Subcutaneous abdominal adipose tissue (tissue), 5 donors: Measurements from ENCODE around the gene CPEB3.
"Not testable (repeated sequence)": the region's sequence is repeated elsewhere in the genome, so short reads cannot be mapped to it uniquely, and the experiment has no call there.

Experiments used
- H3K27ac ChIP-seq: one replicate; pipeline ENCODE4 v1.7.0; 2013; ENCODE audit warnings: low read depth, mild to moderate bottlenecking, inconsistent platforms, low read length, moderate library complexity
- H3K27me3 ChIP-seq, 5 donors: one replicate each; pipeline ENCODE4 v1.7.0; 2013; ENCODE audit warnings: low read length in 5 of 5, inconsistent platforms in 1 of 5; ENCODE audit not compliant: control insufficient read depth in 5 of 5, insufficient read depth in 4 of 5
- H3K36me3 ChIP-seq, 5 donors: one replicate each; pipeline ENCODE4 v1.7.0; 2013; ENCODE audit warnings: low read length in 5 of 5; ENCODE audit not compliant: control insufficient read depth in 5 of 5, insufficient read depth in 5 of 5
- H3K4me1 ChIP-seq, 5 donors: one replicate each; pipeline ENCODE4 v1.7.0; 2013; ENCODE audit warnings: low read length in 5 of 5, mild to moderate bottlenecking in 3 of 5, moderate library complexity in 1 of 5; ENCODE audit not compliant: control insufficient read depth in 5 of 5, insufficient read depth in 5 of 5
- H3K4me3 ChIP-seq, 5 donors: one replicate each; pipeline ENCODE4 v1.7.0; 2013; ENCODE audit warnings: low read length in 5 of 5, low read depth in 1 of 5
- H3K9ac ChIP-seq, 5 donors: one replicate each; pipeline ENCODE4 v1.7.0; 2013; ENCODE audit warnings: low read length in 5 of 5, mild to moderate bottlenecking in 4 of 5, moderate library complexity in 3 of 5
- H3K9me3 ChIP-seq, 5 donors: one replicate each; pipeline ENCODE4 v1.7.0; 2013; ENCODE audit warnings: low read length in 5 of 5; ENCODE audit not compliant: control insufficient read depth in 5 of 5
- donor health status: healthy.
- donor health status: healthy.
- donor health status: healthy.
- donor health status: healthy.
- donor health status: healthy.

CPEB3 gene

GRCh38 chr10:92033070-92033469 is 257.8 kb downstream of the CPEB3 start:
- H3K9ac ChIP-seq, H3K27ac ChIP-seq, H3K4me1 ChIP-seq, H3K4me3 ChIP-seq, H3K27me3 ChIP-seq, H3K9me3 ChIP-seq: not testable (repeated sequence)
- H3K36me3 ChIP-seq, result peaks cover 7 to 43% (median 32%) of the 10 kb centered on the region in 5 donors

- H3K4me1 ChIP-seq, result no peaks in the 10 kb centered on the region
- no peaks in the 10 kb centered on the region for H3K9me3 ChIP-seq
- H3K9ac ChIP-seq, result no peak overlapping the region
- H3K36me3 ChIP-seq, result peaks cover 20 to 57% (median 47%) of the 10 kb centered on the region in 5 donors
- no peak overlapping the region for H3K27ac ChIP-seq
- no peaks in the 10 kb centered on the region for H3K27me3 ChIP-seq
- H3K4me3 ChIP-seq, result no peak overlapping the region
Observed at GRCh38 chr10:92031580-92031979, 259.3 kb downstream of the CPEB3 start.

GRCh38 chr10:92027141-92027540 is 263.7 kb downstream of the CPEB3 start:
- Histone ChIP-seq H3K27me3 (no peaks in the 10 kb centered on the region), H3K9ac (no peak overlapping the region), H3K4me3 (no peak overlapping the region), H3K27ac (no peak overlapping the region), H3K36me3 (peaks cover 56 to 83% (median 69%) of the 10 kb centered on the region in 5 donors), H3K4me1 (no peaks in the 10 kb centered on the region), H3K9me3 (no peaks in the 10 kb centered on the region)

- not testable (repeated sequence) for H3K9me3 ChIP-seq, H3K27ac ChIP-seq, H3K27me3 ChIP-seq, H3K9ac ChIP-seq, H3K4me3 ChIP-seq, H3K4me1 ChIP-seq
- peaks cover 54 to 81% (median 74%) of the 10 kb centered on the region in 5 donors for H3K36me3 ChIP-seq
Observed at GRCh38 chr10:92025340-92025739, 265.5 kb downstream of the CPEB3 start.

GRCh38 chr10:92024700-92025099 is 266.2 kb downstream of the CPEB3 start:
- Histone ChIP-seq H3K27ac (no peak overlapping the region), H3K36me3 (peaks cover 56 to 82% (median 72%) of the 10 kb centered on the region in 5 donors), H3K9ac (no peak overlapping the region), H3K4me3 (no peak overlapping the region), H3K27me3 (no peaks in the 10 kb centered on the region), H3K9me3 (no peaks in the 10 kb centered on the region), H3K4me1 (no peaks in the 10 kb centered on the region)

GRCh38 chr10:92014620-92015019 is 276.3 kb downstream of the CPEB3 start:
- Histone ChIP-seq H3K9me3 (no peaks in the 10 kb centered on the region), H3K27ac (no peak overlapping the region), H3K4me1 (no peaks in the 10 kb centered on the region), H3K4me3 (no peak overlapping the region), H3K9ac (no peak overlapping the region), H3K27me3 (no peaks in the 10 kb centered on the region), H3K36me3 (peaks cover 42 to 83% (median 58%) of the 10 kb centered on the region in 5 donors)

- Histone ChIP-seq H3K4me1 (no peaks in the 10 kb centered on the region), H3K27ac (no peak overlapping the region), H3K36me3 (peaks cover 25 to 66% (median 48%) of the 10 kb centered on the region in 5 donors), H3K9me3 (no peaks in the 10 kb centered on the region), H3K27me3 (no peaks in the 10 kb centered on the region), H3K9ac (no peak overlapping the region), H3K4me3 (no peak overlapping the region)
Observed at GRCh38 chr10:92011560-92012214, 279.2 kb downstream of the CPEB3 start.

- Histone ChIP-seq H3K36me3 (peaks cover 26 to 56% (median 38%) of the 10 kb centered on the region in 5 donors), H3K9ac (no peak overlapping the region), H3K4me3 (no peak overlapping the region), H3K4me1 (no peaks in the 10 kb centered on the region), H3K27ac (no peak overlapping the region), H3K9me3 (no peaks in the 10 kb centered on the region), H3K27me3 (no peaks in the 10 kb centered on the region)
Observed at GRCh38 chr10:92010047-92010735, 280.7 kb downstream of the CPEB3 start.

- H3K27ac ChIP-seq, result no peak overlapping the region
- H3K27me3 ChIP-seq, result no peaks in the 10 kb centered on the region
- peaks cover 21 to 48% (median 34%) of the 10 kb centered on the region in 5 donors for H3K36me3 ChIP-seq
- no peaks in the 10 kb centered on the region for H3K4me1 ChIP-seq
- H3K9ac ChIP-seq, result no peak overlapping the region
- no peak overlapping the region for H3K4me3 ChIP-seq
- no peaks in the 10 kb centered on the region for H3K9me3 ChIP-seq
Observed at GRCh38 chr10:92009445-92009844, 281.4 kb downstream of the CPEB3 start.

GRCh38 chr10:92005978-92006377 is 284.9 kb downstream of the CPEB3 start:
- Histone ChIP-seq H3K36me3 (peaks cover 13 to 34% (median 21%) of the 10 kb centered on the region in 5 donors), H3K9ac (no peak overlapping the region), H3K4me1 (peaks cover 0 to 4% (median 0%) of the 10 kb centered on the region in 5 donors), H3K27me3 (no peaks in the 10 kb centered on the region), H3K9me3 (no peaks in the 10 kb centered on the region), H3K4me3 (no peak overlapping the region), H3K27ac (no peak overlapping the region)
